ENCODE data around the gene SLC7A6.

DNA sequence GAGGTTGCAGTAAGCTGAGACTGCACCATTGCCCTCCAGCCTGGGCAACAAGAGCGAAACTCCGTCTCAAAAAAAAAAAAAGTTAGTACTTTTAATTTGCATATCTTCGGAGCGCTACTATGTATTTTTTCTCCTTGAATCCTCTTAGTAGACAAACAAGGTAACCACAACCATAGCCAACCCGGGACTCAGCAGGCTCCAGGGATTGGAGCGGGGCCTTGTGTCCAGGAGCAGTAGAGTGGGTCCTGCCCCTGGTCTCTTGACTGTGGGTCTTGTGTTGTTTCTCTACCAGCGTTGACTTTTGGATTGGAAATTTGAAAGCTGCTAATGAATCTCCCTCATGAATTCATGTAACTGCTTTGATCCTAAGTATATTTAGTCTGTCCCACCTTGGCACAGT, 78.8 kb downstream of the SLC7A6 start:
- no peak for TF ChIP-seq CTCF (conservative IDR thresholded peaks at IDR 0.05; ENCODE audit: low read length)
- no peak for TF ChIP-seq EZH2phosphoT487 (IDR thresholded peaks at IDR 0.05; ENCODE audit: borderline replicate concordance)
